SK-N-SH (cell line): Measurements from ENCODE around the gene GUCY2C. TPM values are rescaled to one million over a fixed set of nuclear protein-coding genes. Genes with fewer than 3 reads are reported as not detected.

Experiments
- CTCF ChIA-PET: fragments of 300-600, 350-600 bp; formaldehyde crosslinking; extraction: SDS; loops from one replicate; lab custom pipeline; 2021; lab: Yijun Ruan, JAX
- POLR2A ChIA-PET: fragments of 350-600 bp; sonication (Branson Sonifier 250); formaldehyde crosslinking; extraction: SDS; loops from one replicate; lab custom pipeline; 2020; ENCODE audit warnings: antibody characterized with exemption, inconsistent platforms; lab: Yijun Ruan, JAX
- DNase-seq: peaks from one replicate; pipeline ENCODE4 v3.0.0; 2012
- H2AFZ ChIP-seq: fragments of 200-600 bp; sonication (generic); 2 replicates; pipeline ENCODE4 v1.8.1; 2016; ENCODE audit warnings: antibody characterized with exemption, mild to moderate bottlenecking, low read depth
- H3F3A ChIP-seq: fragments of 200-600 bp; sonication (generic); replicated peaks from 2 replicates; pipeline ENCODE3; 2016; ENCODE audit warnings: antibody characterized with exemption, mild to moderate bottlenecking; ENCODE audit not compliant: insufficient read depth
- H3K27ac ChIP-seq, 2 experiments: fragments of 200-500 bp in 1 of 2; fragments of 200-600 bp in 1 of 2; sonication (Bioruptor generic) in 1 of 2; sonication (generic), shearing (Covaris generic) in 1 of 2; 2 replicates each; pipeline versions ENCODE4 v1.5.1 to v1.6.1; 2014 to 2016; ENCODE audit warnings: low read depth in 2 of 2, inconsistent platforms in 1 of 2, low read length in 1 of 2, mild to moderate bottlenecking in 1 of 2, mixed read lengths in 1 of 2
- H3K27me3 ChIP-seq: fragments of 200-600 bp; sonication (generic), shearing (Covaris generic); 2 replicates; pipeline ENCODE4 v1.6.1; 2016; ENCODE audit warnings: mixed run types; ENCODE audit not compliant: insufficient read depth
- H3K36me3 ChIP-seq, 2 experiments: fragments of 200-500 bp in 1 of 2; fragments of 200-600 bp in 1 of 2; sonication (Bioruptor generic) in 1 of 2; sonication (generic) in 1 of 2; replicated peaks in 1 of 2; 2 replicates each; pipeline versions ENCODE3 to v1.5.1; 2014 to 2016; ENCODE audit warnings: low read length in 1 of 2, mild to moderate bottlenecking in 1 of 2; ENCODE audit not compliant: insufficient read depth in 2 of 2, control insufficient read depth in 1 of 2
- H3K4me1 ChIP-seq, 2 experiments: fragments of 200-500 bp in 1 of 2; fragments of 200-600 bp in 1 of 2; sonication (Bioruptor generic) in 1 of 2; sonication (generic), shearing (Covaris generic) in 1 of 2; 2 replicates each; pipeline versions ENCODE4 v1.5.1 to v1.6.1; 2014 to 2016; ENCODE audit warnings: low read depth in 1 of 2, low read length in 1 of 2, mixed run types in 1 of 2; ENCODE audit not compliant: insufficient read depth in 2 of 2, control insufficient read depth in 1 of 2
- H3K4me2 ChIP-seq: fragments of 200-600 bp; sonication (generic), shearing (Covaris generic); 2 replicates; pipeline ENCODE4 v1.6.1; 2017; ENCODE audit warnings: mixed run types
- H3K4me3 ChIP-seq, 2 experiments: fragments of 200-500 bp in 1 of 2; fragments of 200-600 bp in 1 of 2; sonication (Bioruptor generic) in 1 of 2; sonication (generic), shearing (Covaris generic) in 1 of 2; 2 replicates each; pipeline versions ENCODE4 v1.5.1 to v1.8.1; 2014 to 2016; ENCODE audit warnings: low read depth in 2 of 2, inconsistent platforms in 1 of 2, low read length in 1 of 2, mild to moderate bottlenecking in 1 of 2, mixed read lengths in 1 of 2, moderate library complexity in 1 of 2
- H3K79me2 ChIP-seq: fragments of 200-600 bp; sonication (generic); 2 replicates; pipeline ENCODE4 v1.8.1; 2017; ENCODE audit warnings: mild to moderate bottlenecking; ENCODE audit not compliant: insufficient read depth
- H3K9ac ChIP-seq: fragments of 200-600 bp; sonication (generic); 2 replicates; pipeline ENCODE4 v1.6.1; 2017; ENCODE audit warnings: mixed run types
- H3K9me2 ChIP-seq: fragments of 200-600 bp; sonication (generic); 2 replicates; pipeline ENCODE4 v1.6.1; 2017; ENCODE audit warnings: mixed run types
- H3K9me3 ChIP-seq: fragments of 200-600 bp; sonication (generic); 2 replicates; pipeline ENCODE4 v1.6.1; 2017; ENCODE audit warnings: mixed run types, mild to moderate bottlenecking, moderate library complexity
- H4K20me1 ChIP-seq: fragments of 200-600 bp; sonication (generic); 2 replicates; pipeline ENCODE4 v1.6.1; 2017; ENCODE audit warnings: mild to moderate bottlenecking, mixed run types; ENCODE audit not compliant: insufficient read depth
- CTCF ChIP-seq: fragments of 200-600 bp; sonication (generic); IDR thresholded peaks from 2 replicates; pipeline ENCODE4 v1.6.1; 2017; ENCODE audit warnings: antibody characterized with exemption, mild to moderate bottlenecking, moderate library complexity
- EP300 ChIP-seq, 2 experiments: IDR thresholded peaks; 2 replicates each; pipeline versions ENCODE4 v1.4.0 to v1.6.1; 2012; ENCODE audit warnings: borderline replicate concordance in 1 of 2, low read depth in 1 of 2, low read length in 1 of 2
- EZH2phosphoT487 ChIP-seq: fragments of 200-600 bp; sonication (generic); IDR thresholded peaks from 2 replicates; pipeline ENCODE4 v1.6.1; 2017; ENCODE audit warnings: low read depth, mixed run types, mild to moderate bottlenecking, antibody characterized with exemption, moderate library complexity, borderline replicate concordance
- FOSL2 ChIP-seq: IDR thresholded peaks from 2 replicates; pipeline ENCODE4 v1.4.0; 2012; ENCODE audit warnings: low read depth, mild to moderate bottlenecking, moderate library complexity, borderline replicate concordance
- FOXM1 ChIP-seq: IDR thresholded peaks from 2 replicates; pipeline ENCODE4 v1.4.0; 2012; ENCODE audit warnings: low read depth, mild to moderate bottlenecking
- MEF2A ChIP-seq: IDR thresholded peaks from 2 replicates; pipeline ENCODE4 v1.4.0; 2012; ENCODE audit warnings: low read depth, borderline replicate concordance
- MXI1 ChIP-seq: IDR thresholded peaks from 2 replicates; pipeline ENCODE4 v1.6.1; 2012; ENCODE audit warnings: mild to moderate bottlenecking, low read depth, low read length, improper control_type of control experiment
- NRF1 ChIP-seq: IDR thresholded peaks from 2 replicates; pipeline ENCODE4 v1.6.1; 2012; ENCODE audit warnings: low read depth, mild to moderate bottlenecking, low read length
- PBX3 ChIP-seq: IDR thresholded peaks from 2 replicates; pipeline ENCODE4; 2012
- RFX5 ChIP-seq: IDR thresholded peaks from 2 replicates; pipeline ENCODE4 v1.6.1; 2012; ENCODE audit warnings: mild to moderate bottlenecking, improper control_type of control experiment, low read length
- TAF1 ChIP-seq: IDR thresholded peaks from 2 replicates; pipeline ENCODE4 v1.6.1; 2012; ENCODE audit warnings: low read depth, mild to moderate bottlenecking, low read length, moderate library complexity, borderline replicate concordance
- YY1 ChIP-seq: IDR thresholded peaks from 2 replicates; pipeline ENCODE4 v1.4.0; 2012; ENCODE audit warnings: low read depth, mild to moderate bottlenecking
- ZBTB33 ChIP-seq: IDR thresholded peaks from 2 replicates; pipeline ENCODE4 v1.4.0; 2012; ENCODE audit warnings: low read depth, borderline replicate concordance
- WGBS: methylation state at CpG from one replicate; pipeline ENCODE4 v1.1.6; 2017; ENCODE audit warnings: low lambda C conversion rate; 5-methylcytosine and 5-hydroxymethylcytosine counted together
- polyA plus RNA-seq, 3 experiments: library from polyadenylated mRNA; depleted of rRNA; stranded (reverse); fragments of >200 nt; gene quantifications; 2 replicates each; pipeline ENCODE4 v1.2.3, GENCODE V29; 2012
- TF ChIP-seq, protein P1 (sequence below): IDR thresholded peaks from 2 replicates; pipeline ENCODE4 v1.4.0; 2012; ENCODE audit warnings: low read depth, borderline replicate concordance

The GUCY2C gene
- polyA plus RNA-seq, 1 of the 3 experiments (the other 2 are of a cell fraction), result not detected

DNA sequence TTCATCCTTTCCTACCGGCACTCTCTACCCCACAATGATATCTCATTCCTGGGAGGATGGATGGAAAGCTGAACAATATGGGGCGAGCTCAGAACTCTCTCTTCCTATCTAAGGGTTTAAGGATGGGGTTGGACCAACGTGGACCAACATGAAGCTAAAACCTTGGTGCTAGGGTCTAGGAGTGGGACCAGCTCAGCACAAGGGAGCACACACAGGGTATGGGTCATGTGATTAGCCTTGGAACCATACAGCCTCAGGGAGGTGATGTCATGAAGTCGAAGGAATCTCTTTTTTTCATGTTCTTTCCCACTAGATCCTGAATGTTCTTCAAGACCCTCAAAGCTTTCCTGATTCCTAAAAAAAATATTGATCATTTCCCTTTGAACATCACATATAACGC is 3.3 kb downstream of the GUCY2C start:
- Histone ChIP-seq H4K20me1 (no peaks in the 10 kb centered on the region), H3F3A (no peaks in the 10 kb centered on the region), H3K9me3 (no peaks in the 10 kb centered on the region), H3K9ac (no peak overlapping the region), H2AFZ (no peak overlapping the region), H3K4me3 (no peak overlapping the region), H3K4me2 (no peak overlapping the region), H3K9me2 (no peaks in the 10 kb centered on the region), H3K4me1 (no peaks in the 10 kb centered on the region), H3K27me3 (no peaks in the 10 kb centered on the region; the same call in 1 of the 2 replicates), H3K36me3 (no peaks in the 10 kb centered on the region), H3K79me2 (no peaks in the 10 kb centered on the region), H3K27ac (no peak overlapping the region)
- 10% methylated on average over 5 of the region's 5 CpGs for WGBS
- DNase-seq, result no peak
- POLR2A ChIA-PET, result no interaction called here
- no peak for TF ChIP-seq EP300 (IDR thresholded peaks at IDR 0.05; ENCODE audit: borderline replicate concordance in 1 of 2, low read depth in 1 of 2, low read length in 1 of 2)
- TF ChIP-seq NRF1, result no peak
- no peak for TF ChIP-seq MEF2A
- no peak for TF ChIP-seq CTCF
- TF ChIP-seq, protein P1, sequence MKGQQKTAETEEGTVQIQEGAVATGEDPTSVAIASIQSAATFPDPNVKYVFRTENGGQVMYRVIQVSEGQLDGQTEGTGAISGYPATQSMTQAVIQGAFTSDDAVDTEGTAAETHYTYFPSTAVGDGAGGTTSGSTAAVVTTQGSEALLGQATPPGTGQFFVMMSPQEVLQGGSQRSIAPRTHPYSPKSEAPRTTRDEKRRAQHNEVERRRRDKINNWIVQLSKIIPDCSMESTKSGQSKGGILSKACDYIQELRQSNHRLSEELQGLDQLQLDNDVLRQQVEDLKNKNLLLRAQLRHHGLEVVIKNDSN, result no peak
- TF ChIP-seq FOSL2, result no peak
- TF ChIP-seq MXI1, result no peak
- no peak for TF ChIP-seq FOXM1
- TF ChIP-seq ZBTB33, result no peak
- TF ChIP-seq PBX3, result no peak
- TF ChIP-seq EZH2phosphoT487, result no peak
- no peak for TF ChIP-seq TAF1
- no peak for TF ChIP-seq RFX5
- no peak for TF ChIP-seq YY1
- CTCF ChIA-PET, result interaction anchor here (0.8 to 1.9 kb wide), 2 partner anchors 23 to 302 kb away, joined by 3 to 6 read pairs; no protein-coding TSS in a partner anchor
